OCI-LY7 (cell line): ENCODE measurements around the gene UNC5B.

Source experiments
- EZH2phosphoT487 ChIP-seq: fragments of 200-600 bp; sonication (generic); IDR thresholded peaks from 2 replicates; pipeline ENCODE4 v1.6.1; 2018; ENCODE audit warnings: low read depth, borderline replicate concordance, mild to moderate bottlenecking, mixed run types, antibody characterized with exemption, low read length, moderate library complexity, mixed read lengths
- TF ChIP-seq, protein P1 (sequence below): fragments of 200-600 bp; sonication (generic); conservative IDR thresholded peaks from 2 replicates; pipeline ENCODE4 v1.5.1; 2014; ENCODE audit warnings: mild to moderate bottlenecking, antibody characterized with exemption, low read length, moderate library complexity, mixed read lengths

DNA sequence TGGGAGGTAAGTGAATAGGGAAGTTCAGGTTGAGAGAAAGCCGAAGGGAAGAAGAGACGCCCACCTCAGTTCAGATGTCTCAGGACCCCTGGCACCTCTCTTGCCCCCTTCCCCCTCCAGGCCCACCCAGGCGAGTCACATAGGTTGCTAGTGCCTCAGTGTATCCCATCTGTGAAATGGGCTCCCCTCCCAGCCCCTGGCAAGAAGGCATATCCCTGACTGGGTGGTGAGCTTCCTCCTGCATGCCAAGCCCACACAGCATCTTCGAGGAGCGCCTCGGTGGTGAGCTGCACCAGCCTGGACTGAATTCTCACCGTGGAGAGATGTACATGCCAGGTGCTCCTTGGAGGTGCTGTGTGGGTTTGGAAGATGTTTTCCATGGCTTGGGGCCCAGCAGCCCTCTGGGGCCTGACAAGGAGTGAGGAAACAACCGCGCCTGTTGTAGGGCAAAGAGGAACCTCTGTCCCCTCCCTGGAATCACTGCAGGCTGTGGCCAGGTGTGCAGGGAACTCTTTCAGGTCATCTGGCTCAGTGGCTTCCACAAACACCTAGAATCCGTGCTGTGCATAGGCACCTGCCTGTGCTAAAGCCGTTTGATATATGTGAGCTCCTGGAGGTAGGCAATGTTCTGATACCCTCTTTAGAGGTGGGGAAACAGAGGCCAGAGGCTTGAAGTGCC is 45.1 kb downstream of the UNC5B start:
- TF ChIP-seq, protein P1, sequence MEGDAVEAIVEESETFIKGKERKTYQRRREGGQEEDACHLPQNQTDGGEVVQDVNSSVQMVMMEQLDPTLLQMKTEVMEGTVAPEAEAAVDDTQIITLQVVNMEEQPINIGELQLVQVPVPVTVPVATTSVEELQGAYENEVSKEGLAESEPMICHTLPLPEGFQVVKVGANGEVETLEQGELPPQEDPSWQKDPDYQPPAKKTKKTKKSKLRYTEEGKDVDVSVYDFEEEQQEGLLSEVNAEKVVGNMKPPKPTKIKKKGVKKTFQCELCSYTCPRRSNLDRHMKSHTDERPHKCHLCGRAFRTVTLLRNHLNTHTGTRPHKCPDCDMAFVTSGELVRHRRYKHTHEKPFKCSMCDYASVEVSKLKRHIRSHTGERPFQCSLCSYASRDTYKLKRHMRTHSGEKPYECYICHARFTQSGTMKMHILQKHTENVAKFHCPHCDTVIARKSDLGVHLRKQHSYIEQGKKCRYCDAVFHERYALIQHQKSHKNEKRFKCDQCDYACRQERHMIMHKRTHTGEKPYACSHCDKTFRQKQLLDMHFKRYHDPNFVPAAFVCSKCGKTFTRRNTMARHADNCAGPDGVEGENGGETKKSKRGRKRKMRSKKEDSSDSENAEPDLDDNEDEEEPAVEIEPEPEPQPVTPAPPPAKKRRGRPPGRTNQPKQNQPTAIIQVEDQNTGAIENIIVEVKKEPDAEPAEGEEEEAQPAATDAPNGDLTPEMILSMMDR = no peak
- TF ChIP-seq EZH2phosphoT487 = no peak
